HG02623 (cell line): ENCODE results near the gene PHOX2A.
"Not testable (repeated sequence)": the region's sequence is repeated elsewhere in the genome, so short reads cannot be mapped to it uniquely, and the experiment has no call there.

Experiments used
- ATAC-seq: cut with Tn5 transposase; IDR thresholded peaks from one replicate; pipeline ENCODE4 v1.9.1; 2021; ENCODE audit warnings: moderate library complexity; ENCODE audit not compliant: unreplicated experiment

Gene PHOX2A

DNA sequence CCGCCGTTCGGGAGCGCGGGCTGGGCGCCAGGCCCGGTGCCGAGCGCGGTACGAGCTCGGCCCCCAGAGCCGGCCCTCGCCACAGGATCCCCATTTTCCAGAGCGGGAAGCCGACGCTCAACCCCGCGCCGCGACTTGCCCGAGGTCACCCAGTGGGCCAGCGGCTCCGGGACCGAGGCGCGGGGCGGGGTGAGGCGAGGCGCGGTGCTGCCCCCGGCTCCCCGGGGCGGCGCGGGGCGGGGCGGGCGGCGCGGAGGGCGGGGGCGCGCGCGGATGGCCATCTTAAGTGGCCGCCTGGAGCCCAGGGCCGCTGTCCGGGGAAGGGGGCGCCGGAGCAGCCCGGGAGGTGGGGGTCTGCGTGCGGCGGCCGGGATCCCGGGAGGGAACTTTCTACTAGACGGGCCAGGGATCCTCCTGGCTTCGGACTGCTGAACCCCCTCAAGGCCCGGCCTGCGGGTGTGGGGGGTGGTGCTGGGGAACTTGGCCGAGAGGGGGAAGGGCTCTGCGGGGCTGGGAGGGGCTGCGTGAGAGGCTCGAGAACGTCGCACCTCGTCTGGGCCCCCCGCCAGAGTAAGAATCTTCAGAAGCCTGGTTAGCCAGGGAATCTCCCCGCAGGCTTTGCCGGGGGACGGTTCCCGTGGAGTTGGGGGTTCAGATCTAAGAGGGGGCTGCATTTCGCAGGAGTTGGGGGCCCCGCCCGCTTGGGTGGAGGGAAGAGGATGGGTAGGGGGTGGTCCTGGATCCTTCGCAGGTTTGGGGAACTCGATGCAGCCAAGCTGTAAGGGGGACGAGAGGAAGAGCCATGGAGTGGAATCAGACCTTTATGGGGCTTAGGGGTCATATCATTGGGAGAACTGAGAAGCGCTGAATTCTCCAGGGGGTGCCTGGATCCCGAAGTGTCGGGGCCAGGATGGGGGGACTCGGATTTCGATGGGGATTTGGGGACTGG, 20.1 kb downstream of the PHOX2A start:
- ATAC-seq = peak; percentile 46

DNA sequence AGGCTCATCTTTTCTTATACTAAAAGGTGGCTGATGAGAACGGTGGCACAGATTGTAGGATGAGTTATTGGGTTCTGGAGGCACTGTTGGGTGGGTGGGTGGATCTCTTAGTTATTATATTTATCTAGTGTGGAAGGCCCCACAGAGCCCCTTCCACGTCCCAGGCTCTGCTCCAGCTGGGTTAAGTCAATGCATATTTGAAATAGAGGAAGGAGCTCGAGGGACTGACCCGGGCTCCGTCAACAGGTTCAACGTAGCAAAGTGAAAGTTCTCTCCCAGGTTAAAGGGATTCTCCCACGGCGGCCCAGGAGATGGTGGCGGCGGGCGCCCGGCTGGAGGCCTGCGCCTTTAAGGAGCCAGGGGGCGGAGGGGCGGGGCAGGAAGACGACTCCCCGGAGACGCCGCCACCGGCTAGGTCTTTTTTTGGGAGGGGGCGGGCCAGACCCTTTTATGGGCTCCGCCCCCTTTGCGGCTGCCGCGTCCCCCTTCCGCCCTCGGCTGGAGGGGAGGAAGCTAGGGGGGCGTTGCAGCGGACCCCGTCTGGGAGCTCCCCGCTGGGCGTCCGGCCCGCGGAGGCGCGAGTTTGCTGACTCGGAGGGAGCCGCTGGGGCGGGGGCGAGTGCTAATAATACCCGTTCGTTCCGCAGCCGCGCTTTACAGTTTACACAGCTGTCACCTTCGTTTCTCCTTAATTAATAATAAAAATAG, 20.9 kb downstream of the PHOX2A start:
- ATAC-seq = peak; percentile 75

- no peak for ATAC-seq
These were observed 21.7 kb downstream of the PHOX2A start for GRCh38 chr11:72222106-72222891.

DNA sequence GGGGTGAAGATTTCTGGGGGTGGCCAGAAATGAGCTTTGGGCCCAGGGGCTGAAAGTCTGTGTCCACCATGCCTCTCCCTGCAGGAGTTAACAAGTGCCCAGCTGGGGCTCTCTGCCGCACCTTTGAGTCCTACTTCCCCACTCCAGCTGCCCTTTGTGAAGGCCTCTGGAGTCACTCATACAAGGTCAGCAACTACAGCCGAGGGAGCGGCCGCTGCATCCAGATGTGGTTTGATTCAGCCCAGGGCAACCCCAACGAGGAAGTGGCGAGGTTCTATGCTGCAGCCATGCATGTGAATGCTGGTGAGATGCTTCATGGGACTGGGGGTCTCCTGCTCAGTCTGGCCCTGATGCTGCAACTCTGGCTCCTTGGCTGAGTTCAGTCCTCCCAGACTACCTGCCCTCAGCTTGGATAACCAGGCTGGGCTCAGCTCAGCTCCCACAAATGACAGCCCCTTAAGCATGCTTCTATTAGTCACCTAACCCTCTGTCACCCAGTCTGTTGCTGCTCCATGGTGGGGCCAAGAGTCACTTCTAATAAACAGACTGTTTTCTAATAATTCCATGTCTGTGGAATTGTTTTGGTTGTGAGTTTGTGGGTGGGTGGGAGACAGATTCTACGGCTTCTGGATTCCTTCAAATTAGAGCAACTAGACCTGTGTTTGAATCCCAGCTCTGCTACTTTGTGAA, 22.4 kb downstream of the PHOX2A start:
- ATAC-seq = no peak

DNA sequence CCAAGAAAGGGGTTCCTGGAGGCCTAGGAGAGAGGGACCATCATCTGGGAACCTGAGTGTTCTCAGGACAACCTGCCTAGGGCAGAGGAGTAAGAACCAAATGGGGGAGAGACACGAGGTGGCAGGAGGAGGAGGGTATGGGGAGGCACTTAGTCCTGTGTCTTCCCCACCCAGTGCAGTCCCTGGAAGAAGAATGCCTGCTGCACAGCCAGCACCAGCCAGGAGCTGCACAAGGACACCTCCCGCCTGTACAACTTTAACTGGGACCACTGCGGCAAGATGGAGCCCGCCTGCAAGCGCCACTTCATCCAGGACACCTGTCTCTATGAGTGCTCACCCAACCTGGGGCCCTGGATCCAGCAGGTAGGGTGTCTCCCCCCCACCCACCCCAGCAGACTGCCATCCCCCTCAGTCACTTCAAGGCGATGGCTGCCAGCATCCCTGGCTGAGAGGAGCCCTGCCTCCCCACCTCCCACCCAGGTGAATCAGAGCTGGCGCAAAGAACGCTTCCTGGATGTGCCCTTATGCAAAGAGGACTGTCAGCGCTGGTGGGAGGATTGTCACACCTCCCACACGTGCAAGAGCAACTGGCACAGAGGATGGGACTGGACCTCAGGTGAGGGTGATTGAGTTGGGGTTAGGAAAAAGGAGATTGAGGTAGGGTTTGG, 23.1 kb downstream of the PHOX2A start:
- ATAC-seq = no peak

GRCh38 chr11:72218251-72218745, 25.7 kb downstream of the PHOX2A start:
- ATAC-seq = no peak

GRCh38 chr11:72217841-72218240, 26.1 kb downstream of the PHOX2A start:
- no peak for ATAC-seq

- no peak for ATAC-seq
These were observed 27.3 kb downstream of the PHOX2A start, which contains the start of gene FOLR2 for GRCh38 chr11:72216638-72217037. Gene FOLR2 (plus strand): TSS chr11:72216794. CDS start chr11:72218585, 1,791 bp downstream.

DNA sequence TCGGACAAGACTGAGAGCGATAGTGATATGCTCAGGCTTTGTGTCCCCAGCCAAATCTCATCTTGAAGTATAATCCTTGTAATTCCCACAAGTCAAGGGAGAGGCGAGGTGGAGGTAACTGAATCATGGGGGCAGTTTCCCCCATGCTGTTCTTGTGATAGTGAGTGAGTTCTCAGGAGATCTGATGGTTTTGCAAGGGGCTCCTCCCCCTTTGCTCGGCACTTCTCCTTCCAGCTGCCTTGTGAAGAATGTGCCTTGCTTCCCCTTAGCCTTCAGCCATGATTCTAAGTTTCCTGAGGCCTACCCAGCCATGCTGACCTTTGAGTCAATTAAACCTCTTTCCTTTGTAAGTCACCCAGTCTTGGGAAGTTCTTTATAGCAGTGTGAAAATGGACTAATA, 34.9 kb downstream of the PHOX2A start:
- no peak for ATAC-seq

DNA sequence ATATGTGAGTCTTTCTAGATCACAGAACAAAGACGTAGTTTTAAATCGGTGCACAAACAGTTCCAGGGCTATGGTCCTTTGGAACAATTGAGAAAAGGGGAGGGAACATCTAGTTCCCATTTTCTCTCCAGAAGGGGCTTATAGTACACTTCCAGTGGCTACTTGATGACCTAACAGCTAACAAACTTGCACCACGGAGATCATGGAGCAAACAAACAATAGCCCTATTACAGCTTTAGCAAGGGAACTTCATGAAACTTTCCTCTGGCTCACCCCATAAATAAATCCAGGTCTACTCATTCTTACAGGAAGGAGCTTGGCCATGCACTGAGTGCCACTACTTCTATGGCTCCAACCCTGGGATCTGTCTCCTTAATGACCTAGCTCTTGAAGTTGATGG, 35.7 kb downstream of the PHOX2A start:
- ATAC-seq = no peak

GRCh38 chr11:72206794-72207193, 37.2 kb downstream of the PHOX2A start:
- not testable (repeated sequence) for ATAC-seq

DNA sequence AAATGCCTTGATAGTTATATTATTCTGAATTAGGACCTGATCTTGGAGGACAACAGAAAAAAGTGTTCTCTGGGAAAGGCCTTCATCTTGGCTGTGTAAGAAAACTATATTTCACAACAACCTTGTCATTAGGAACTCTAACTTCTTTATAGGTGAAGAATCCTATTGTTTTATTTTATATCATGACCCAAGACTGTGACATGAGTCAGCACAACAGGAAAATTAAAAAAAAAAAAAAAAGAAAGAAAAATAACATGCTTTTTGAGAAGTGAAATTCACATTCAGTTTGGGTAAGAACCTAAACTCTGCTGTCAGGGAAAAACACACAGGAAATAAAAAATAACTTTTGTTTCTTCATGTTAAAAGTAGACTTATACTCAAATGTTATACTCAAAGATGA, 39.1 kb downstream of the PHOX2A start:
- no peak for ATAC-seq

- ATAC-seq = no peak
These were observed 40.8 kb downstream of the PHOX2A start for GRCh38 chr11:72203163-72203562.

- no peak for ATAC-seq
These were observed 41.4 kb downstream of the PHOX2A start for GRCh38 chr11:72202571-72202970.

DNA sequence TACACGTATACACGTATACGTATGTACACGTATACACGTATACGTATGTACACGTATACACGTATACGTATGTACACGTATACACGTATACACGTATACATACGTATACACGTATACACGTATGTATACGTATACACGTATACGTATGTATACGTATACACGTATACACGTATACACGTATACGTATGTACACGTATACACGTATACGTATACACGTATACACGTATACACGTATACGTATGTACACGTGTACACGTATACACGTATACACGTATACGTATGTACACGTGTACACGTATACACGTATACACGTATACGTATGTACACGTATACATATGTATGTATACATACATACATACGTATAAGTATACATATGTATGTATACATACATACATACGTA, 42.5 kb downstream of the PHOX2A start:
- ATAC-seq = not testable (repeated sequence)

DNA sequence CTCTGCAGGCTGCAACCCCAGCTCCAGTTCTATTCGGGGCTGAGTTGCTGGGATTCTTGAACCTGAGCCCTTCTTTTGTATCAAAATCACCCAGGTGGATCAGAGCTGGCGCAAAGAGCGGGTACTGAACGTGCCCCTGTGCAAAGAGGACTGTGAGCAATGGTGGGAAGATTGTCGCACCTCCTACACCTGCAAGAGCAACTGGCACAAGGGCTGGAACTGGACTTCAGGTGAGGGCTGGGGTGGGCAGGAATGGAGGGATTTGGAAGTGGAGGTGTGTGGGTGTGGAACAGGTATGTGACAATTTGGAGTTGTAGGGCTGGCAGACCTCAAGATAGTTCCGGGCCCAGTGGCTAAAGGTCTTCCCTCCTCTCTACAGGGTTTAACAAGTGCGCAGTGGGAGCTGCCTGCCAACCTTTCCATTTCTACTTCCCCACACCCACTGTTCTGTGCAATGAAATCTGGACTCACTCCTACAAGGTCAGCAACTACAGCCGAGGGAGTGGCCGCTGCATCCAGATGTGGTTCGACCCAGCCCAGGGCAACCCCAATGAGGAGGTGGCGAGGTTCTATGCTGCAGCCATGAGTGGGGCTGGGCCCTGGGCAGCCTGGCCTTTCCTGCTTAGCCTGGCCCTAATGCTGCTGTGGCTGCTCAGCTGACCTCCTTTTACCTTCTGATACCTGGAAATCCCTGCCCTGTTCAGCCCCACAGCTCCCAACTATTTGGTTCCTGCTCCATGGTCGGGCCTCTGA, 48.3 kb downstream of the PHOX2A start:
- no peak for ATAC-seq

- ATAC-seq = no peak
These were observed 52.0 kb downstream of the PHOX2A start, which contains the start of gene FOLR1 for GRCh38 chr11:72191961-72192381. Gene FOLR1 (plus strand): TSS chr11:72192140. CDS start chr11:72192174, 34 bp downstream.

DNA sequence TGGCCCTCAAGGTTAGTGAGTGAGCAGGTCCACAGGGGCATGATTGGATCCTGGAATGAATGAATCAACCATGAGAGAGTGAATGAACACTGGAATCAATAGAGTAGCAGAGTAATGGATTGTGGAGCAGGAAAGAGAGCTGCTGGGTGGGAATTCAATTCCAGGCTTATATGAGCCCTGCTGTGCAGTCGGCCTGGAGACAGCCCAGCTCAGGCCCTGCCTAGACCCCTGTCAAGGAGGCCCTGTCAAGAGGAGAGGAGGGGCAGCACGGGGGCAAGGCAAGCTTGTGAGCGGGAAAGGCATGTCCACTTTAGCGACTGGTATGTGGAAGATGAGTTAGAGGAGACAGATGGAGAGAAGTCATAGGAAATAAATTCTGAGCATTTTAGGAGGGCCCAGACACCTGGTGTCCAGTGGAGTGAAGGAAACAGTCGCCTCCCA, 53.3 kb downstream of the PHOX2A start:
- ATAC-seq = no peak
